Myocyte (in vitro differentiated cells): Measurements from ENCODE around the gene DUT. TPM values are rescaled to one million over a fixed set of nuclear protein-coding genes. Genes with fewer than 3 reads are reported as not detected.
A peak's percentile ranks its signal among the peaks of the same experiment; 100 is the strongest.

Experiments
- DNase-seq: peaks from one replicate; pipeline ENCODE4 v3.0.0-alpha.2; 2012; ENCODE audit warnings: low read depth
- polyA plus RNA-seq: library from polyadenylated mRNA; unstranded; fragments of >200 nt; gene quantifications from one replicate; pipeline ENCODE4 v1.2.1, GENCODE V29; 2012; ENCODE audit warnings: missing spikeins
- total RNA-seq: library from RNA; depleted of rRNA; stranded (reverse); fragments of >200 nt; gene quantifications from 2 replicates; pipeline ENCODE4 v1.2.3, GENCODE V29; 2014

DUT gene
- 80.9 and 88.0 TPM in 2 replicates for total RNA-seq
- 81.0 TPM for polyA plus RNA-seq

DNA sequence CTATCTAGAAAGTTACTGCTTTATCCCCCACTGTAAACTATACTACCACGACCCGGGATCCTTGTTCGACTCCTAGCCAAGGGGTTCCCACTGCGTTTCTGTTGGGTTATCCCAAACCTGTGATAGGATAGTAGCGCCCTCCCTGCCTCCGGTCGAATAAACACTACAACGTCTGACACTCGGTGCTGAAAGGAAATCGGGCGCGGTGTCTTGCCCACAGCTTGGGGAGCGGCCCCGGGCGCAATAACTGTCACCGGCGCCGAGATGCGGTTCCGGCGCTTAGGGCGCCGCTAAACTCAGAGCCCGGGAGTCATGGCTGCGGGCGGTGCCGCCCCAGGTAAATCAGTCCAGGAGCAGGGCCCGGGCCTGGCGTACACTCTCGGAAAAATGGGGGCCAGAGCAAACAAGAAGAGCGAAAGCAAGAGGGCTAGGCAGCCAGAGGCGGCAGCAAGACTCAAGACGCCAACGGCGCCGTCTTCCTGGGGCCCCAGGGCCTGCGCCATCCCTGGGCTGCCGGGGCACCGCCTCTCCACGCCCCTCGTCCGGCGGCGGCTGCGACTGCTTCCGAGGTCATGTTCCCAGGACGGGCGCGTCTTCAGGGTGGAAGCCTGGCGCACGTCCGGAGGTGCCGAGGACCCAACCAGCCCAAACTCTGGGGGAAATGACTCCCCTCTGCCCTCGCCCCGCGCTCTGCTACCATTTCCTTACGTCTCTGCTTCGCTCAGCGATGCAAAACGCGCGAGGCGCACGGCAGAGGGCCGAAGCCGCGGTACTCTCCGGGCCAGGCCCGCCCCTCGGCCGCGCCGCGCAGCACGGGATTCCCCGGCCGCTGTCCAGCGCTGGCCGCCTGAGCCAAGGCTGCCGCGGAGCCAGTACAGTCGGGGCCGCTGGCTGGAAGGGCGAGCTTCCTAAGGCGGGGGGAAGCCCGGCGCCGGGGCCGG is at the start of gene DUT:
Gene DUT (plus strand): TSS at position 575 of the 941 bp plus-strand sequence. CDS start 87 bp downstream, at position 662.
- peak; percentile 88 for DNase-seq

DNA sequence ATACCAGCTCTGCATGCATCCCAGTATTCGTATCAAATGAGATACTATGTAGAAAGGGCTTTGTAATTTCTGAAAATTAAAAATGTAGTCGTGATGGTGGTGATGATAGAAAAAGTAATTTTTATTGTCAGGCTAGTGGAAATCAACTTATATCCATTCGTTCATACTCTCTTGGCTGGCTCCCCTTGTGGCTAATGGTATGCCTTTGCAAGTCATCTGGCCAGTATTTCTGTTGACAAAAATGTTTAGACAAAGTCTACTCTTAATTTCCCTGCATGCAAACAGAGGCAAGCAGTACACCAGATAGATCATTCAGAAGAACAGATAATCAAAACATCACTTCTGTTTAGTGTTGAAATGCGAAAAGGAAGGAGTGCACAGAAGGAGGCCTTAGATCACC is 49.6 kb upstream of the DUT start:
- no peak for DNase-seq

GRCh38 chr15:48282216-48282615 is 49.0 kb upstream of the DUT start:
- DNase-seq = no peak

- DNase-seq = no peak
These were observed 47.7 kb upstream of the DUT start for GRCh38 chr15:48283396-48284145.

DNA sequence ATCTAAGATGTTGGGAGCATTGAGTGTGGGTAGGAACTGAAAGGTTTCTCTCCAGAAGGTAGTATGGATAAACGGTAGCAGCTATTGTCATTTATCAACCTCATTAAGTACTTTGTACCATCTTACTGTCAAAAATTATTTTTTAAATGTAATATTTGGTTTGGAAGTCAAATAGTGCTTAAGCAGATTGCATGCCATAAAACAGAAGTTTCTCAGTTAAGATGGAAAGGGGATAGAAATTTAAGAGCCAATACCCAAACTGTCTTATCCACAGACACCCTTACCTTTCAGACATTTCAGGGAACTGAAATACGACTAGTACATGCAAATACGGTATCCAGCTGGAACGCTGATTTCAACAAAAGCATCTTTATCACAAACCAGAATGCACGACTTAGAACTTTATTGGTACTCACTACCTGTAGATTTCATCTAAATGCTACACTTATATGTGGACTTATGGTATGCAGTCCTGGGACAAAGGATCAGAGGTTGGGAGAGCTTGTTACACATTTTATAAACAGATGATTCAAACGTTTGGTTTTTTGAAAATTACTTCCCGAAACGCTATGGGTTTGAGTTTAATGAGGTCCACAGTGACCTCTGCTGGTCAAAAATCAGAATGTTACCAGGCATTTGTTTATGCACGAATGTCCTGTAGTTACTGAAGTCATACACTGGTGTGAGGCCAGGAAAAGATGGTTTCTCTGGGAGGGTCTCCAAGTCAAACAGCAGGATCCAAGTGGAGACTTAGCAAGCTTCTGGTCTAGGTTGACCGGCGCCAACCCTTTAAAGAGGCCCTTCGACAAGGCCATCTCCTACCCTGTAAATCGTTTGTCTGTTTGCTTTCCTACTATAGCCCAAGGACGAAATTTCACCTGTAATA is 45.7 kb upstream of the DUT start:
- DNase-seq = peak; percentile 77

DNA sequence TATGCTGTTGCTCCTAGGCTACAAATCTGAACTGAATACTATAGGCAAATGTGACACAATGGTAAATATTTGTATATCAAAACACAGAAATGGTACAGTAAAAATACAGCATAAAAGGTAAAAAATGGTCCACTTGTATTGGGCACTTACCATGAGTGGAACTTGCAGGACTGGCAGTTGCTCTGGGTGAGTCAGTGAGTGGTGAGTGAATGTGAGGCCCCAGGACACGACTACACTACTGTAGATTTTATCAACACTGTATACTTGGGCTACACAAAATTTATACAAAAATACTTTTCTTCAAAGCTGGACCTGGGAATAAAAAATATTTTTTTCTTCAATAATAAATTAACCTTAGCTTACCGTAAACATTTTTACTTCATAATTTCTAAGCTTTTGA is 41.6 kb upstream of the DUT start:
- DNase-seq = no peak

DNA sequence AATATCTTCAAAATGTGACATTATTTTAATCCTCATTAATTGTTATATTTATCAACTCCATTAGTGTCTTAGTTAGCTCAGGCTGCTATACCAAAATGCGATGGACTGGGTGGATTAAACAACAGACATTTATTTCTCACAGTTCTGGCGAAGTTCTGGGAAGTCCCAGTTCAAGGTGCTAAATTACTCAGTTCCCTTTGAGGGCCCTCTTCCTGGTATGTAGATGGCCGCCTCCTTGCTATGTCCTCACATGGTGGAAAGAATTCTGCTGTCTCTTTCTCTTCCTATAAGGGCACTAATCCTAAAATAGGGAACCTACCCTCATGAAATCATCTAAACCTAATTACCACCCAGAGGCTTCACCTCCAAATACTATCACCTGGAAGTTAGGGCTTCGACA is 38.8 kb upstream of the DUT start:
- no peak for DNase-seq

DNA sequence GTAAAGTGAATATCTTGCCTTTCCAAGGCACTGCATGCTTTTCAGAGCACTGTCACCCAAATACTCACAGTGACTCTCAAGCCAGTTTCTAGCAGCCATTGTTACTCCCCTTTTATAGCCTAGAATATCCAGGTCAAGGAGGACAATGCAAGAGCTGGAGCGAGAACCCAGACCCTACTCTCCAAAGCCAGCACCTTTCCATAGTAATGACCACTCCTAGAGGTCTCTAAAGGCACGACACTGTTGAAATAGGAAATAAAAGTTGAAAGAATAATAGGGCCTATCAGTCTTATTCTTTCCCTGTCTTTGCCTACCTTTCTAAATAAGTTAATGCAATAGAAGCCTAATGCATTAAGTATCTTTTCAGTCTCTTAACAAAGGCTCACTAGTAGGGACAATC is 33.6 kb upstream of the DUT start:
- no peak for DNase-seq

DNA sequence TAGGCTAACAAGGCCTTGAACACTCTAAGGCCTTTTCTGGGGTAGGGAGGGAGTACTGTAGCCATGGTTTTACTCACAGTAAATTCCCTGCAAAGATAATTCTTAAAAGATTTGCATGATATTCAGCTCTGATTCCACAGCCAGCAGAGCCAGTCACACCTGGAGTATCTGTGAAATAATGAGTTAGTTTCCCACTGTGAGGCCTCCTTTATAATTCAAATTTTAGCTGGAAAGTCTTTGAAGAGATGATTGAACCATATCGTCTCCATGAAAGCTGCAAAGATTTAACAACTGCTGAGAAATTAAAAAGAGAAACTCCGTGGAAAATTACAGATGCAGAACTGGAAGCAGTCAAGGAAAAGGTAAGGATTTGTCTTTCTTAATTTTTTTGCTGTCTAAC is 32.3 kb upstream of the DUT start:
- DNase-seq = no peak

GRCh38 chr15:48300038-48300437 is 31.2 kb upstream of the DUT start:
- DNase-seq = no peak

GRCh38 chr15:48304398-48304797 is 26.8 kb upstream of the DUT start:
- DNase-seq = no peak

DNA sequence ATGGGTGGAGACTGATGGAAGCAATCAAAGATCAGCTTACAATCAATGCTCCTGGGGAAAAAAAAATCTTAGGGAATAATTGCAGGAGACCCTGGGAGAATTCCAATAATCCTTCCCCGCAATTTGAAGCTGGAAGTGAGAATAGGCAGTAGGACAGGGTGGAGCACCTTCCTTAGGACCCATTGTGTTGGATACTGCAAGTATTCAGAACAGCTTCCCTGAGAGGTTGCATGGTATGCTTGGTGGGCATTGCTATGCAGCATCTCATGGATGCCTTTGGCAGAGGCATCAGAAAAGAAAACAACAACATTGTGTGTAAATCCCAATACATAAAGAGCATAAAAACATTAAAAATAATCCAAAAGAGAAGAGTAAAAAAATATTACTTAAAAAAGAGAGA is 24.6 kb upstream of the DUT start:
- no peak for DNase-seq

GRCh38 chr15:48307586-48307985 is 23.6 kb upstream of the DUT start:
- DNase-seq = no peak

- no peak for DNase-seq
These were observed 21.5 kb upstream of the DUT start for GRCh38 chr15:48309740-48310139.

DNA sequence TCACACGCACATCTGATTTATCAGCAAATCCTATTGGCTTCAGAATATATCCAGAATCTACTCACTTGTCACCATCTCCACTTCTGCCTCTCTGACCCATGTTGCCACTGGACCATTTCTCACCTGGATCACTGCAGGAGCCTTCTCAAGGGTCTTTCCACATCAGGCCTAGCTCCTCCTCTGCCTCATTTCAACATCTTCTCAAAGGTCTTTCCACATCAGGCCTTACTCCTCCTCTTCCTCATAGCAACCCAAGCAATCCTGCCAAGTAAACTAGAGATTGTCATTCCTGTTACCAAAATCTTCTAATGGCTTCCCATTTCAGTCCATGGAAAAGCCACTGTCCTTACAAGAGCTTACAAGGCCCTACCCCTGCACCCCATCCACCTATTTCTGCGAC is 18.0 kb upstream of the DUT start:
- no peak for DNase-seq

GRCh38 chr15:48315041-48315440 is 16.2 kb upstream of the DUT start:
- no peak for DNase-seq

DNA sequence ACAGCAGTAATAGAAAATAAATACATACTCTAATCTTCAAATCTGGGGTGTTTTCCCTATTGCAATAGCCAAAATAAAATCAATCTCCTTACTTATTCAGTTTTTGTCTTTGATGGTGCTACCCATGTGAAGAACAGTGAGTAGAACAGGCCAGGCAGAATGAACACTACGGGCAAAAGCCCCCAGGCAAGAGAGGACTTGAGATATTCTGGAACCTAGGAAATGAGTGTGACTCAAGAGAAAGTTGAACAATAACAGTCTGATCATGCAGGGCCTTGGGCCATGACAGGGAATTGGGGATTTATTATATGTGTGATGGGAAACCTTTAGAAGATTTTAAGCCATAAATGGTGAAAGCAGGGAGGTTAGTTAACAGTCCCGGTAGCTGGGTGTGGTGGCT is 14.0 kb upstream of the DUT start:
- no peak for DNase-seq

DNA sequence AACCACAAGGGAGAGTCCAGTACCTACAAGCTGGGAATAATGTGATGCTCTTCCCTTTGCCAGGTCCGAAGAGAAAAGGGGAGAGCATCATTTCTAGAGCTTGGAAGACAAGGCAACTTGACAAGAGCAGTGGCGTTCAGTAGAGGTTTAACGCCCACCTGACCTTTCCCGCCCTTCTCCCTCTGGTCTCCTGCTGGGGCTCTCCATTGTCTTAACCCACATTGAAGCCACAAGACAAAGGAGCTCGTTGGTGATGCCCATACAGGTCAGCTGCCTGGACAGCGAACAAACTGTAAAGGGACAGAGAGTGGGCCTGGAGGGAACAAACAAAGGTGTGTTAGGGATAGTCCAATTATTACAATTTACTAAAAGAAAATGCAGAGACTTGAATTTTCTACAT is 13.1 kb upstream of the DUT start:
- no peak for DNase-seq

DNA sequence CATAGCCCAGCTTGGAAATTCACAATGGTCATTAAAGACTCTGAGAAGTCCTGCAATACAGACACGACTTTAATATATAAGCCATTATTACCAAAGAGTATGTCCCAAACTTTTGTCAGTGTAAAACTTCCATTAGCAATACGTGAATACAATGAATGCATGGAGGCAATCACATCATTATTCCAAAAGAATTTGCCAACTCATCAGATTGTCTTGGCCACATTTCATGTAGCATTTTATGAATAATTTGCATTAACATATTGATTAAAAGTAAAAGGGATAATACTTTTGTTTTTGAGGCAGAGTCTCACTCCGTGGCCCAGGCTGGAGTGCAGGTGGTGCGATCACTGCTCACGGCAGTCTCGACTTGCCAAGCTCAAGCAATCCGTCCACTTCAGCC is 7.9 kb upstream of the DUT start:
- no peak for DNase-seq

DNA sequence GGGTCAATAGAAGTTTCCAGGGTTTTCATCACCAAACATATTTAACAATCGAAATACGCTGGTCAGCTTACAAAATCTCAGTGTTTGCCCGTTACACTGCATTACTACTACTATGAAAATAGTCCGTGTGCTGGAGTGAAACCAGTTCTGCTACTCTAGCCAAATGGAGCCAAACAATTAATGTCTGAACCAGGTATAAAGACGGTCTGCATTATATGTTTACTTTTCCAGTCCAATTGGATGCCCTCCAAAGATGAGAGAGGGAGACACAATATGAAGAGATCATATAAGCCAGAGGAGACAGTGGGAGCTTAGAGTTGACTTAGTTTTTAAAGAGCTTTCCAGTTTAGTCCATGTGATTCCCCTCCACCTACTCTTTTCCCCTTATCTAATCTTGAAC is 6.3 kb upstream of the DUT start:
- DNase-seq = no peak

- DNase-seq = no peak
These were observed 5.8 kb upstream of the DUT start for GRCh38 chr15:48325400-48325799.
